GM10266 (cell line): ENCODE results near the gene PSKH1.
"Not testable (repeated sequence)": the region's sequence is repeated elsewhere in the genome, so short reads cannot be mapped to it uniquely, and the experiment has no call there.

Source experiments
- DNase-seq: peaks from one replicate; pipeline ENCODE4 v3.0.0; 2012; ENCODE audit errors: extremely low spot score
- CTCF ChIP-seq: IDR thresholded peaks from 2 replicates; pipeline ENCODE4 v1.5.1; 2012; ENCODE audit warnings: mild to moderate bottlenecking, low read depth; ENCODE audit not compliant: control insufficient read depth, insufficient read depth; ENCODE audit errors: missing control alignments

Gene PSKH1

GRCh38 chr16:67858500-67858899 is 34.6 kb upstream of the PSKH1 start:
- TF ChIP-seq CTCF = no peak

DNA sequence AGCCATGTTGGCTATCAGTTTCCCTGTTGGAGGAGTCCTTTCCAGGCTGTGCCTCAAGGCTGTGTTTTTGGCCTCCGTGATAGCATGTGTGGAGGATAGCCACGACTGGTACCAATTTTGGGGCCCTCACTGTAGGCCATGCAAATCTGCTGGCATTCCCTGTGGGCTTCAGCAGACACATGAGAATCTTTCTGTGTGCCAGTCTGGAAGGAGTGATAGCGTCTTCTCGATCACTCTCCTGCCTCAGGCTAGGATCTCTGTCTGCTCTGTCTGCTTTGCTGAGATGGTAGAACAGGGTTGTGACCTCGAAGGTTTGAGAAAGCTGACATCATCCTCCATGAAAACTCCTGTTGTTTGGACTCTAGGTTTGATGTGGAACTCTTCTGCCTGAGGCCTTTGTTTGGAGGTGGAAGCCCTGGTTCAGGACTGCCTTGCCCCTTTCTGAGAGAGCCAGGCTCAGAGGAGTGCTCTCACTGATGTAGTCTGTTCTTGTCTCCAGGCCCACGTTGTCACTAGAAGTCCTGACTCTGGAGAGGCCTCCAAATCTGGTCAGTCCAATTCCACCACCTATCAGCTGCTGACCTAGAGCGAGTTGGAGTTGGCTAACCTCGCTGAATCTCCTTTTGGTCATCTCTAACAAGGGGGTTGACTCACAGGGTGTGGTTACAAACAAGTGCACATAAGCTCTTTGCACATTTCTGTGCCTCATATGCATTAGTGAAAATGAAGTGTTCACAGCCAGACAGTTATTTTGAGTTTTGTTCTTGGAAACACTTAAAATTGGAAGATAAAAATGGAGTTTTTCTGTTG is 32.3 kb upstream of the PSKH1 start:
- no peak for DNase-seq
- no peak for TF ChIP-seq CTCF

More at GRCh38 chr16:67858500-67858899, 34.6 kb upstream of the PSKH1 start:
- no peak for DNase-seq

- no peak for TF ChIP-seq CTCF
Observed at GRCh38 chr16:67861877-67862276, 31.2 kb upstream of the PSKH1 start.

GRCh38 chr16:67862623-67863583 is 30.2 kb upstream of the PSKH1 start:
- no peak for TF ChIP-seq CTCF
- DNase-seq = no peak

More at GRCh38 chr16:67861877-67862276, 31.2 kb upstream of the PSKH1 start:
- no peak for DNase-seq

DNA sequence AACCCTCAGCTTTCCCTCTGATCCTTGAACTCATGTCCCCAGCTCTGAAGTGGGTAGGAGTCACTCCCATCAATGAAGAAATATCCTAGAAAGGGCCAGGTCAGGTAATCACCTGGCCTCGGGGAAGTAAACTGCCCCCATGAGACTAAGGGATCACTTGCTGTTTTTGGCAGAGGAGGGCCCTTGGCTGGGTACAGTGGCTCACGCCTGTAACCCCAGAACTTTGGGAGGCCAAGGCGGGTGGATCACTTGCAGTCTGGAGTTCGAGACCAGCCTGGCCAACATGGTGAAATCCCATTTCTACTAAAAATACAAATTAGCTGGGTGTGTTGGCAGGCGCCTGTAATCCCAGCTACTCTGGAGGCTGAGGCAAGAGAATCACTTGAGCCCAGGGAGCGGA is 29.0 kb upstream of the PSKH1 start:
- not testable (repeated sequence) for DNase-seq

DNA sequence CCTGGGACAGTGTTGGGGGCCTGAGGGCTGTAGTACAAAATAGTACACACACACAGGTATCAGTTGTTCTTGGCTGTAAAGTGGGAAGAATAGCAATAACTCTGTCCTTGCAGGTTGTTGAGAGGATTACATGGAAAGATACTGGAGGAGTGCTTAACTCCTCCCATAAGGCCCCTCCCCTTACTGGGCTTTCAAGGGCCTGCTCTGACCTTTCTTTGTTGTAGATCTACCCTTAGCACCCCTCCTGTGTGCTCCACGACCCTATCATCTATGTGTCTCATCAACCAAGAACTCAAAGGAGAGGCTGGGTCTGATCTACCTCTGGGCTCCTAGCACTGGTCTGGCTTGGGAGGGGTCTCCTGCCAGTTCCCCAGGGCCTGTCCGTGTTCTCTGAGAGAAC is 28.5 kb upstream of the PSKH1 start:
- no peak for TF ChIP-seq CTCF
- no peak for DNase-seq

DNA sequence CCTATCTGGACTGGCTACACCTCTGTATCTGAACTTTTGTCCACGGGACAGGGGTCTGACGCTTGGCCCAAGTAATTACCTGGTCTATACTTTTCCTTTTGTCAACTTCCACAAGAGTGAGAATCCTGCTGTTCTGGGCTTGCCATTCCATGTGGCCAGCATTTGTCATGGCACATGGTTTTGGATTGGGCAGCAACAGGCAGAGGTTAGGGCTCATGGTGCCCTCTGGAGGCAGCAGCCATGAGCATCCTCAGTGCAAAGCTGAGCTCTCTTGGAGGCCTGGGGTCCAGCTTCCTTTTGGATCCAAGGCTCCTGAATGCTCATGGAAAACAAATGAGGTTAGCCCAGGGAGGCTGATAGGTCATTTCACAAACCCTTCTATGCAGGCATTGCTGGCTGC is 27.7 kb upstream of the PSKH1 start:
- peak; percentile 63 for TF ChIP-seq CTCF
- DNase-seq = no peak
